Activated CD4-positive, alpha-beta T cell treated with anti-CD3 and anti-CD28 coated beads for 1 hour (primary cell): Measurements from ENCODE around the gene S100A10.
A peak's percentile ranks its signal among the peaks of the same experiment; 100 is the strongest.

ENCODE experiments used
- DNase-seq: peaks from one replicate; pipeline ENCODE4 v3.0.0-alpha.2; 2020

The S100A10 gene

DNA sequence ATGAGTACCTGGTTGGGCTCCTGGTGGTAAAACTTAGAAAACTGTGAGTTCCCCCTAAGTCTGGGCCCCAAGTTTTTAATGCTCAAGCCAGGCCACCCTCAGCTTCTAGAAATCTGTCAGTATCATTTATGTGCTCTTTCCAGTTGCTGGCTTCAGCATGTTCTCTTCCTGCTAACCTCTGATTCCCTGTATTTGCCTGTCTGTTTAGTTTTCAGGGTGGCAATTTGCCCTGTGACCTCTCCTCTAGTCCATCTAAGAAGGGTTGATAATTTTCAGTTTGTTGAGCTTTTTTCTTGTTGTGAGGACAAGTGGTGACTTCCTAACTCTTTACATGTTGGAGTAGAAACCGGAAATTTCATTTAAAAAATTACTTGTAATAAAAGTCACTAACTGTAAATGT is 16.0 kb upstream of the S100A10 start:
- no peak for DNase-seq

DNA sequence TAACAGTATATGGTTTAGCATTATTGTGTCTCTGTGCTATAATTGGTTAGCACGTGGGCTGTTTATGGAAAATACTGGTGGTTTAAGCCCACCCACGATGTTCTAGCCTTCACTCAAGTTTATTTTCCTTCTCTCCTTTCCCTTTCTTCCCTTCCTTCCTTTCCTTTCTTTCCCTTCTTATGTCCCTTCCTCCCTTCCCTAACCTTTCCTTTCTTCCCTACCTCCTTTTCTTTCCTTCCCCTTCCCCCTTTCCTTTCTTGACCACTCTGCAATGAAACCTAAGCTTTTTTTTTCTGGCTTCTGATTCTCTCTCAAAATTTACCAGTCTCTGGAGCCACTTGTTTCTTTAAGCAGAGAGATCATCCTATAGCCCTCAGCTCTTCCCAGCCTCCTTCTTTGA is 13.4 kb upstream of the S100A10 start:
- DNase-seq: no peak

- DNase-seq: no peak
These were observed 11.8 kb upstream of the S100A10 start for GRCh38 chr1:152005360-152005912.

- no peak for DNase-seq
These were observed 10.3 kb upstream of the S100A10 start for GRCh38 chr1:152003846-152004442.

DNA sequence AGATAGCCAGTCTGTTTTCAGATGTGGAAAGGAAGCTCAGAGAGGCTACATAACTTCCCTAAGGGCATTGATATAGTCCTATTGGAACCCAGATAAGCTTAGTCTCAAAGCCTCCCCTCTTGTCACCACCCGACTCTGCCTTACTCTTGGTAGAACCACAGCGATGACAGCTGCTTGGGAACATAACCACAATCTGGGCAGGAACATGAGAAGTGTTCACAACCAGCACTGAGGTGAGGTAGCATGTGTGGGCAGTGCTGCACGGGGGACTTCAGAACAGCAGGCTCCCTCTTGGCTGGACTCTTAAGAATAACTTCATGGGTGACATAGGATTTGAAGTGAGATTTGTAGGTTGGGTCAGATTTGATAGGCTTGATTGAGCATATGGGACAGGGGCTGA is 9.3 kb upstream of the S100A10 start:
- DNase-seq: no peak

DNA sequence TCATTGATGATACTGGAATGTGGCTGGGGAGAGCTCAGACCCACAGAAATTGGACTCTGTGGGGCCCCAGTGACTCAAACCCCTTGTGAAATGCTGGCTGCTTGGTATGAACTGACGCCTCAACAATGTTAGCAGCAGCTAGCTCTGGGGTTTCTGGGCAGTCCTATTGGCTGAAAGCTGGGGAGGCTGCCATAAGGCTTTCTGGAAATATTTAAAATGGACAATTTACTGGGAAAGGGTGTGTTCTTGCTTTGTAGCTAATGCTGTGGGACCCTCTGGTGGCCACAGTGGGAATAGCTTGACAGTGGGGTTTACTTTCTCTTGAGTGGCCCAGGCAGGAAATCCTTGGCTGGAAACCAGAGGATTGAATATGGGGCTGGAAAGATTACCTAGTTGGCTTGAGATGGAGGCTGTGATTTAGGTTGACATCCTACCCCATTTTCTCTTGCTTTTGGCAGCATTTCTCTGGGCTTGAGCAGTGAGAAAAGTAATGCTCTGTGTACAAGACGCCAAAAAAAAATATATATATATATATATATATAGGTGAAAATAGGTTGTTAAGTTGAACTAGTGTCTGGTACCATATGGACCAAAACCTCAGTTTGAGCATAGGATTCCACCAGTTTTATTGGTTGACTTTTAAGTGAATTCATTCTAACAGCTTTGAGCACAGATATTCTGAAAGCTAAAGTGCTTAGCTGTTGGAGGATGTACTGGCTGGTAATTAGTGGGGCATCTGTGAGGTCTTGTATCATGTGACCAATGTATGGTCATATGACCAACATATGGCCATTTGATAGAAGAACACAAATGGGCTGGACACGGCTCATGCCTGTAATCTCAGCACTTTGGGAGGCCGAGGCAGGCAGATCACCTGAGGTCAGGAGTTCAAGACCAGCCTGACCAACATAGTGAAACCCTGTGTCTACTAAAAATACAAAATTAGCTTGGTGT is 8.2 kb upstream of the S100A10 start:
- DNase-seq: peak; percentile 64

- DNase-seq: no peak
These were observed 7.4 kb upstream of the S100A10 start for GRCh38 chr1:152000964-152001630.

- DNase-seq: no peak
These were observed 5.1 kb upstream of the S100A10 start for GRCh38 chr1:151998611-151999362.

DNA sequence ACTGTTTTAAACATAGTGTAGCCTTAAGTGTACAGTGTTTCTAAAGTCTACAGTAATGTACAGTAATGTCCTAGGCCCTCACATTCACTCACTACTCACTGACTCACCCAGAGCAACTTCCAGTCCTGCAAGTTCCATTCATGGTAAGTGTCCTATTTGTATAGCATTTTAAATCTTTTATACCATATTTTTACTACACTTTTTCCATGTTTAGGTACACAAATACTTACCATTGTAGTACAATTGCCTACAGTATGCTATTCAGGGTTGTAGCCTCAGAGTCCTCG is 3.6 kb upstream of the S100A10 start:
- no peak for DNase-seq

- no peak for DNase-seq
These were observed 2.1 kb upstream of the S100A10 start for GRCh38 chr1:151995774-151996173.

GRCh38 chr1:151994956-151995355 is 1.3 kb upstream of the S100A10 start:
- DNase-seq: no peak

GRCh38 chr1:151993084-151993733 is 450 bp downstream of the S100A10 start:
- peak; percentile 18 for DNase-seq

DNA sequence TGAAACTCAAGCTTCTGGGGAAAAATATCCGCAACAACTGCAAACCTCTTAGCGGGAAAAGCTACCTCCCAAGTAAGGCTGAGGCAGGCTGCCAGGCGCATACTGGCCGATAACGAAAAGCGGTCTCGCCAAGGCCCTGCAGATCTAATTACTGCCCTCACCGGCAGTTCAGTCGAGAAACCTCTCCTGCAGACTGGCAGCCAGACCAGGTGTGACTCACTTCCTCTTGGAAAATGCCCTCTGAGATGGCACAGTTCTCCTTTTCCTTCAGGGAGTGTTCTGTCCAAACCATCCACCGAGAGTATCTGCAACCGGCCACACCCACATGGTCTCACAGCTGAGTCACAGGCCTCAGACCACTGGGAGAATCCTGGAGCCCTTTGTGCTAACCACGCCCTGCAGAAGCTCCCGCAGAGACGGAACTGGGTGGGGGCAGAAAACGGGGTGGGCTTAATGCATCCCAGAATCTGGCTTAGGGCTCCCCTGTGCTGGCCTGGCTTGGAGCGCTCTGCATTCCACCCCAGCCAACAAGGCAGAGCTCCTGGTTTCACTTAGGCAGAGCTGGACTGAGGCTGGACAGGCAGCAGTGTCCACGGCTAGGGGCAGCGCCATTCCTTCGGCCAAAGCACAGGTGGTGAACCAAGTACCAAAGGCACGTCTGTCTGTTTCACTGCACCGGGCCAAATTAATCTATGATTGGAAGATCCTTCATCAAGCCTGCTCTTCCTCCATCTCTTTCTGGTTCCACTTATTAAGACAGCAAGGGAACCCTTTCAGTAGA is 1.2 kb downstream of the S100A10 start:
- DNase-seq: no peak

- DNase-seq: no peak
These were observed 1.9 kb downstream of the S100A10 start for GRCh38 chr1:151991663-151992302.

DNA sequence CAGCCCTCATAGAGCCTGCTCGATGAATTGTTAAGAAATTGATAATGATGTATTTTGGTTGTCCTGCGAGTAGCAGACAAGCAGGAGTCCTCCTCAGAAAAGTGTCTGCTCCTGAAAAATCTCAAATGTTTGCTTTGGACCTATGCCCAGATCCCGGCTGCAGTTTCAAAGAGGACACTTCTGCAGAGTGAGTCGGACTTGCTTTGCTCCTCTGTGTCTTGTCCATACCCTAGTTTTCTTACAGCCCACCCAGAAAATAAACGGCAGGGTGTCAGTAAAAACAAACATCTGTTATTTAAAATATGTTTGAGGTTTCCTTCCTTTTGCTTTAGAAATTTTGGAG is 2.8 kb downstream of the S100A10 start:
- DNase-seq: no peak

GRCh38 chr1:151990058-151990855 is 3.4 kb downstream of the S100A10 start:
- no peak for DNase-seq

DNA sequence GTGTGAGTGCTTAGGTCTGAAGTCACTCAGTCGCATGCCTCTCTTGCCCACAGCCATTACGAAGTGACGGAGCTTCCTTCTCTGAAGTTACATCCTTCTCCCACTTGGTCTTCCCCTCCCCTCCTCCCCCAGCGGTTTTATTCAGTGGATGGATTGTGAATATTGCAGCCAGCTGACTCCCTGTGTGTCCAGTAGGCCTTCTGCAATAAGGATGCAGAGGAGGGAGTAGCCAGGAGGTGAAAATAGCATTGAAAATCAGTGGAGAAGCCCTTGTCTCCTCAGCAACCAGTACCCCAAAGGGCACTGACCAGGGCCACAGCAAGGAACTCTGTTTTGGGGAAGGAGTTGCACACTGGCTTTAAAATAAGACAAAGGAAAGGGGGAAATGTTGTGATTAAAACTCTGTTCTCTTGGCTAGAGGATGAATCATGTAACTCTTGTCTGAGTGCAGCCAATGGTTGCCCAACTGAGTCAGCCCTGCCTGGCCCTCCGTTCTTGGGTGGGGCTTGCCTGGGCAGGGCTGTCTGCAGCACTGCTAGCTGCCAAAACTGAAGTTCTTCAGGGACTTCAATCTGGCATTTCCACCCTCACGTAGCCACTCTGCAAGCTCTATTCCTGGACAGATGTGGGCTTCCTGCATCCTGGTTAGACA is 4.3 kb downstream of the S100A10 start:
- peak; percentile 23 for DNase-seq

- DNase-seq: no peak
These were observed 5.2 kb downstream of the S100A10 start for GRCh38 chr1:151988405-151988923.

GRCh38 chr1:151986501-151987190 is 7.0 kb downstream of the S100A10 start:
- DNase-seq: no peak
